Neutrophil (primary cell): ENCODE results near the gene NR2F1-AS1.

ENCODE experiments used
- H3K27ac ChIP-seq: fragments of 200-600 bp; sonication (generic); 2 replicates; pipeline ENCODE4 v1.5.1; 2016; ENCODE audit warnings: mild to moderate bottlenecking, moderate library complexity
- H3K27me3 ChIP-seq: fragments of 200-600 bp; sonication (generic); 2 replicates; pipeline ENCODE4 v1.6.0; 2016; ENCODE audit warnings: mild to moderate bottlenecking
- H3K36me3 ChIP-seq: fragments of 200-600 bp; sonication (generic); 2 replicates; pipeline ENCODE4 v1.5.1; 2017
- H3K4me1 ChIP-seq, 2 experiments: fragments of 200-600 bp in 1 of 2; sonication (generic) in 1 of 2; 1 replicate in 1 of 2; 2 replicates in 1 of 2; pipeline versions ENCODE4 v1.5.1 to v1.6.1; 2013 to 2016; ENCODE audit warnings: low read depth in 1 of 2, low read length in 1 of 2, mild to moderate bottlenecking in 1 of 2, moderate library complexity in 1 of 2; ENCODE audit not compliant: control insufficient read depth in 1 of 2, insufficient read depth in 1 of 2
- H3K4me3 ChIP-seq, 2 experiments: fragments of 200-600 bp in 1 of 2; sonication (generic) in 1 of 2; 1 replicate in 1 of 2; 2 replicates in 1 of 2; pipeline ENCODE4 v1.5.1; 2013 to 2016; ENCODE audit warnings: low read depth in 1 of 2, low read length in 1 of 2, mild to moderate bottlenecking in 1 of 2, moderate library complexity in 1 of 2
- H3K9me3 ChIP-seq: fragments of 200-600 bp; sonication (generic); 2 replicates; pipeline ENCODE4 v1.5.1; 2016
- TF ChIP-seq, protein P1 (sequence below): fragments of 200-600 bp; sonication (generic); IDR thresholded peaks from 2 replicates; pipeline ENCODE4 v1.5.1; 2016; ENCODE audit warnings: antibody characterized with exemption

The NR2F1-AS1 gene

DNA sequence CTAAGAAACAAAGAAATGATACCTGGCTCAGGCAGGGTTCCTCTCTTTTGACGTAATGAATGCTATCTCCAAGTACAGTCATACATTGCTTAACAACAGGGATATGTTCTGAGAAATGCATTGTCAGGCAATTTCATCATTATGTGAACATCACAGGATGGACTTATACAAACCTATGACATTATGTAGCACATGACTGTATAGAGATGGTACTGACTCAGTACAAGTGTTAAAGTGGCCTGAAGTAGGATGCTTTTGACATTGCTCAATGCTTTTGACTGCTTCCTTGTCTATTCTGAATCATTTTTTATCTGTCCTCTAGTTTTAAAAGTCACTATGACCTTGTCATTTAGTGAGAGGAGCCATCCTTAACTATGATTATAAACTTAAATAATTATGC, 147.6 kb downstream of the NR2F1-AS1 start:
- no peaks in the 10 kb centered on the region for H3K9me3 ChIP-seq
- H3K27ac ChIP-seq = no peak overlapping the region
- TF ChIP-seq, protein P1, sequence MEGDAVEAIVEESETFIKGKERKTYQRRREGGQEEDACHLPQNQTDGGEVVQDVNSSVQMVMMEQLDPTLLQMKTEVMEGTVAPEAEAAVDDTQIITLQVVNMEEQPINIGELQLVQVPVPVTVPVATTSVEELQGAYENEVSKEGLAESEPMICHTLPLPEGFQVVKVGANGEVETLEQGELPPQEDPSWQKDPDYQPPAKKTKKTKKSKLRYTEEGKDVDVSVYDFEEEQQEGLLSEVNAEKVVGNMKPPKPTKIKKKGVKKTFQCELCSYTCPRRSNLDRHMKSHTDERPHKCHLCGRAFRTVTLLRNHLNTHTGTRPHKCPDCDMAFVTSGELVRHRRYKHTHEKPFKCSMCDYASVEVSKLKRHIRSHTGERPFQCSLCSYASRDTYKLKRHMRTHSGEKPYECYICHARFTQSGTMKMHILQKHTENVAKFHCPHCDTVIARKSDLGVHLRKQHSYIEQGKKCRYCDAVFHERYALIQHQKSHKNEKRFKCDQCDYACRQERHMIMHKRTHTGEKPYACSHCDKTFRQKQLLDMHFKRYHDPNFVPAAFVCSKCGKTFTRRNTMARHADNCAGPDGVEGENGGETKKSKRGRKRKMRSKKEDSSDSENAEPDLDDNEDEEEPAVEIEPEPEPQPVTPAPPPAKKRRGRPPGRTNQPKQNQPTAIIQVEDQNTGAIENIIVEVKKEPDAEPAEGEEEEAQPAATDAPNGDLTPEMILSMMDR = no peak
- no peaks in the 10 kb centered on the region for H3K36me3 ChIP-seq
- H3K27me3 ChIP-seq = no peaks in the 10 kb centered on the region
- H3K4me3 ChIP-seq = no peak overlapping the region
- H3K4me1 ChIP-seq = no peaks in the 10 kb centered on the region

DNA sequence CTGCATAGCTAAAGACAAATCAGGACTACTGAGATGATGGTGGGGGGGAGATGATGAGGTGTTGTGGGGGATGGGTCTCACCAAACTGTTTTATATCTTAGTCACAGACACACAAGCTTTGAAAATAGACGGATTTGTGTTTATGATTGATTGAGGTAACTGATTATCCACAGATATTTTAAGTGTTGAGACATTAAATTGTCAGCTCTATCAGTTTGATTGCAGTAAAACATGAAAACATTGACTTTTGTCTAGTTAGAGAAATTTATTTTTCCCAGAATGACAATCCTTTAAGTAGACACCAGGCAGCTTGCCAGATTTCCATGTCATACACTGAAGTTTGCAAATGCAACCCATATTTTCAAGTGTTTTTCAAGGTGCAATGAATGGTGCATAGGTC, 149.8 kb downstream of the NR2F1-AS1 start:
- no peak overlapping the region for H3K27ac ChIP-seq
- H3K4me1 ChIP-seq = no peaks in the 10 kb centered on the region
- H3K9me3 ChIP-seq = no peaks in the 10 kb centered on the region
- no peaks in the 10 kb centered on the region for H3K27me3 ChIP-seq
- H3K4me3 ChIP-seq = no peak overlapping the region
- TF ChIP-seq, protein P1 = no peak
- no peaks in the 10 kb centered on the region for H3K36me3 ChIP-seq

DNA sequence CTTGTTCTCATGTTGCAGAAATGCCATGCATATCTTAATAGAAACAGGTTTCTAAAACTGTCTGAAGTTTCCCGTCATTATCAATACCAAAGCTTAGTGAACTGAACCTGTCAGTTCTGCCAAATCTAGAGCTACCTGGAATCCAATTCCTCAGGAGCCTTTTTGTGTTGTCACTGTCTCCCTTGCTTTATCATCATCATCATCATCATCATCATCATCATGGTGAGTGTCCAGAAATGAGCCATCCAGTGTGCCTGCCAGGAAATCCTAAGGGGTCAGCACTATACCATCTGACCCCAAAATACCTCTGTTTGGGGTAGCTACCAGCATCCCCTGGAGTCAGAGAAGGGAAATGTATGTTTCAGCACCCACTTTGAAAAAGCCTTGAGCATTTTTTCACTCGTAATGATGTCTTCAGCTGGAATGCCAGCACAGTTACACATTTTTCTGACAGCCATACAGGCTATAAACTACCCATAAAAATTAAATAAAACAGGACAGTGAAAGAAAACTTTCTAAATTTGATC, 150.3 kb downstream of the NR2F1-AS1 start:
- TF ChIP-seq, protein P1 = no peak

DNA sequence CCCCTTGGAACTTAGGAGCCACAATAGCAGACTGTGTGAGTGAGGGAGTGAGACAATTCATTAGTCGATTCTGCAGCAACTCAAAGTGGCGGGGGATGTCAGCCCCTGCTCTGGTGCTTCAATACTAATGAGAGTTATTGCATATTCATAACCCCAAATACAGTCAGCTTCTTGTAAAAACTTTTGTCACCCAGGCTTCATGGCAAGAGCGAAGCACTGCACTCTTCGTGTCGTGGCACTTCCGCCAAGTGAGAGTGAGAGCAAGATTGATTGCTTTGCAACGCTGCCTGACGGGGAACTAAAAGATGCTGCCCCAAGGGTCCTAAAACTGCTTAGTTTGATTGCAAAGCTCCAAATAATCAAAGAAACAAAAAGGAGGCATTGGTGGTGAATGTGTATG, 150.9 kb downstream of the NR2F1-AS1 start:
- H3K36me3 ChIP-seq = no peaks in the 10 kb centered on the region
- no peak overlapping the region for H3K4me3 ChIP-seq
- TF ChIP-seq, protein P1 = no peak
- no peaks in the 10 kb centered on the region for H3K27me3 ChIP-seq
- H3K4me1 ChIP-seq = no peaks in the 10 kb centered on the region
- no peak overlapping the region for H3K27ac ChIP-seq
- H3K9me3 ChIP-seq = no peaks in the 10 kb centered on the region

More for the DNA sequence above, 150.3 kb downstream of the NR2F1-AS1 start:
- Histone ChIP-seq H3K27me3 (no peaks in the 10 kb centered on the region), H3K27ac (no peak overlapping the region), H3K9me3 (no peaks in the 10 kb centered on the region), H3K4me1 (no peaks in the 10 kb centered on the region), H3K36me3 (no peaks in the 10 kb centered on the region), H3K4me3 (no peak overlapping the region)

DNA sequence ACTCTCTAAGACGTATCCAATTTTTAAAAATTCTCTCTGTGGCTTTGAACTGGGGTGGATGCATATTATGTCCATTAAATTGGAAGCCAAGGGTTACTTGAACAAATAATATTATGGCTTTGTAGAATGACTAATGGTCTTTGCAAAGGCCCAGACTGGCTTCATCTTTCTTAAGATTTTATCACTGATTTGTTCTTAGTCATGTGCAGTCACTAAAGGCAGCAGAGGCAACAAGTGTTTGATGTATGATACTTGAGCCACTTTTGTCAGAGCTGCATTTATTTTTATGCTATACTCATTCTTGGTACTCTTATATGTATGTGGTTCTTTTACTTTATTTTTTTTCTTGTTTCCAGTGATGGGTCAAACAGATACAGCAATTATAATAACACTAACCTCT, 152.2 kb downstream of the NR2F1-AS1 start:
- no peaks in the 10 kb centered on the region for H3K9me3 ChIP-seq
- H3K36me3 ChIP-seq = no peaks in the 10 kb centered on the region

More for the DNA sequence above, 152.2 kb downstream of the NR2F1-AS1 start:
- Histone ChIP-seq H3K4me1 (no peaks in the 10 kb centered on the region), H3K27ac (no peak overlapping the region), H3K4me3 (no peak overlapping the region), H3K27me3 (no peaks in the 10 kb centered on the region)
- TF ChIP-seq, protein P1 = no peak
